HepG2 (cell line): ENCODE data around the gene RUNX2. TPM values are rescaled to one million over a fixed set of nuclear protein-coding genes. Genes with fewer than 3 reads are reported as not detected.

Experiments used
- ATAC-seq: fragments of 200-7000 bp; cut with Tn5 transposase; 3 replicates; pipeline ENCODE4 v1.9.1; 2020; ENCODE audit warnings: mild to moderate bottlenecking, moderate library complexity
- BruUV-seq: library from RNA; stranded (reverse); fragments of 400-500 nt; replicated peaks from 2 replicates; lab custom pipeline; 2021; lab: Mats Ljungman, UMichigan
- CTCF ChIA-PET: fragments of 300-600 bp; formaldehyde crosslinking; extraction: SDS; loops from one replicate; lab custom pipeline; 2021; ENCODE audit warnings: low total read pairs, inconsistent platforms, low intra/inter-chr PET ratio; lab: Yijun Ruan, JAX
- POLR2A ChIA-PET: fragments of 350-600 bp; sonication (Branson Sonifier 250); formaldehyde crosslinking; loops from one replicate; lab custom pipeline; 2020; ENCODE audit warnings: antibody characterized with exemption, inconsistent platforms; lab: Yijun Ruan, JAX
- DNase-seq: peaks from one replicate; pipeline ENCODE4 v3.0.0-alpha.2; 2015; ENCODE audit warnings: low spot score
- FAIRE-seq: peaks from 3 replicates; lab custom pipeline; 2011; peaks lifted over from hg19 to GRCh38; lab: Jason Lieb, UNC
- H2AFZ ChIP-seq: one replicate; pipeline ENCODE4 v1.6.1; 2011; ENCODE audit warnings: low read length, inconsistent platforms
- H3K27ac ChIP-seq: fragments of 300-600 bp; 3 replicates; pipeline ENCODE4 v1.8.0; 2011; ENCODE audit warnings: mixed run types, mild to moderate bottlenecking, mixed read lengths, low read length, inconsistent platforms; ENCODE audit not compliant: insufficient read depth; ENCODE audit errors: extremely low read length
- H3K27me3 ChIP-seq, 2 experiments: fragments of 200-600 bp in 1 of 2; 2 replicates in 1 of 2; 3 replicates in 1 of 2; pipeline versions ENCODE4 v1.6.0 to v1.8.0; 2011; ENCODE audit warnings: low read length in 2 of 2, mild to moderate bottlenecking in 2 of 2, moderate library complexity in 2 of 2, inconsistent platforms in 1 of 2; ENCODE audit not compliant: insufficient read depth in 2 of 2, control insufficient read depth in 1 of 2
- H3K36me3 ChIP-seq, 2 experiments: fragments of 200-600 bp in 1 of 2; replicated peaks in 1 of 2; 2 replicates in 1 of 2; 3 replicates in 1 of 2; pipeline versions ENCODE4 v1.5.1 to v1.8.0; 2011; ENCODE audit warnings: low read length in 2 of 2, inconsistent platforms in 1 of 2; ENCODE audit not compliant: insufficient read depth in 2 of 2, control insufficient read depth in 1 of 2
- H3K4me1 ChIP-seq: 2 replicates; pipeline ENCODE4 v1.5.1; 2012; ENCODE audit warnings: low read length, inconsistent platforms; ENCODE audit not compliant: insufficient read depth
- H3K4me2 ChIP-seq: 2 replicates; pipeline ENCODE4 v1.6.0; 2011; ENCODE audit warnings: low read depth, low read length, inconsistent platforms
- H3K4me3 ChIP-seq, 3 experiments: fragments of 200-600 bp in 1 of 3; sonication (generic), shearing (Covaris generic) in 1 of 3; replicated peaks in 1 of 3; 2 replicates each; pipeline ENCODE4 v1.5.1; 2011 to 2016; ENCODE audit warnings: low read length in 3 of 3, inconsistent platforms in 2 of 3, low read depth in 2 of 3, mild to moderate bottlenecking in 2 of 3, control low read depth in 1 of 3, mixed read lengths in 1 of 3; ENCODE audit not compliant: insufficient read depth in 1 of 3
- H3K79me2 ChIP-seq: one replicate; pipeline ENCODE4 v1.6.1; 2011; ENCODE audit warnings: low read length, inconsistent platforms; ENCODE audit not compliant: insufficient read depth
- H3K9ac ChIP-seq: 2 replicates; pipeline ENCODE4 v1.6.0; 2011; ENCODE audit warnings: mild to moderate bottlenecking, low read depth, low read length, inconsistent platforms; ENCODE audit not compliant: insufficient read depth
- H3K9me3 ChIP-seq: 2 replicates; pipeline ENCODE4 v1.5.1; 2012; ENCODE audit warnings: mild to moderate bottlenecking, low read length
- H4K20me1 ChIP-seq: 2 replicates; pipeline ENCODE4 v1.6.0; 2011; ENCODE audit warnings: inconsistent platforms, mild to moderate bottlenecking, low read length, moderate library complexity; ENCODE audit not compliant: insufficient read depth
- MAFF ChIP-seq: IDR thresholded peaks from 2 replicates; pipeline ENCODE4 v1.6.1; 2011; ENCODE audit warnings: low read depth, low read length, improper control_type of control experiment
- PCBP1 ChIP-seq: fragments of 200-400 bp; formaldehyde crosslinking; IDR thresholded peaks from 2 replicates; pipeline ENCODE4 v1.6.1; 2017; ENCODE audit warnings: mild to moderate bottlenecking, low read depth, low read length, borderline replicate concordance
- RARA ChIP-seq: IDR thresholded peaks from 2 replicates; pipeline ENCODE4 v1.6.1; 2016; ENCODE audit warnings: missing genetic modification reagents, missing compliant biosample characterization
- ZBTB7A ChIP-seq: sonication (generic); formaldehyde crosslinking; IDR thresholded peaks from 2 replicates; pipeline ENCODE4 v1.8.0; 2022; ENCODE audit warnings: mild to moderate bottlenecking, missing genetic modification reagents
- ZMYM4 ChIP-seq: sonication (generic); formaldehyde crosslinking; IDR thresholded peaks from 2 replicates; pipeline ENCODE4 v1.8.1; 2023; ENCODE audit warnings: mild to moderate bottlenecking, missing genetic modification reagents
- ZNF12 ChIP-seq: sonication (generic); formaldehyde crosslinking; IDR thresholded peaks from 2 replicates; pipeline ENCODE4 v1.5.0; 2020; ENCODE audit warnings: missing genetic modification reagents
- ZNF292 ChIP-seq: sonication (generic); formaldehyde crosslinking; IDR thresholded peaks from 2 replicates; pipeline ENCODE4 v1.8.1; 2022; ENCODE audit warnings: mild to moderate bottlenecking, low read depth, missing genetic modification reagents, borderline replicate concordance
- ZNF747 ChIP-seq: sonication (generic); formaldehyde crosslinking; IDR thresholded peaks from 2 replicates; pipeline ENCODE4 v1.8.1; 2023; ENCODE audit warnings: missing genetic modification reagents, mild to moderate bottlenecking, borderline replicate concordance
- ZNF777 ChIP-seq: sonication (generic); formaldehyde crosslinking; IDR thresholded peaks from 2 replicates; pipeline ENCODE4 v1.4.0; 2020; ENCODE audit warnings: missing genetic modification reagents
- ZNF839 ChIP-seq: sonication (generic); formaldehyde crosslinking; IDR thresholded peaks from 2 replicates; pipeline ENCODE4 v1.4.0; 2020; ENCODE audit warnings: missing genetic modification reagents, mild to moderate bottlenecking, borderline replicate concordance
- WGBS: methylation state at CpG from one replicate; pipeline ENCODE4 v1.1.6; 2017; ENCODE audit warnings: low lambda C conversion rate; 5-methylcytosine and 5-hydroxymethylcytosine counted together
- in situ Hi-C: cut with HindIII; loops from 2 replicates; pipeline ENCODE4 v1.10.0; 2017; ENCODE audit warnings: low pct_unique_long_range_greater_than_20kb; ENCODE audit not compliant: extremely low pct_ligation_motif_present
- intact Hi-C: fragments of 100-400 bp; cut with micrococcal nuclease; formaldehyde crosslinking; loops from one replicate; pipeline ENCODE4 v1.10.0; 2022; ENCODE audit not compliant: unreplicated experiment
- polyA plus RNA-seq, 8 experiments: library from polyadenylated mRNA; depleted of rRNA in 3 of 8; stranded (reverse) in 7 of 8; unstranded in 1 of 8; fragments of >200 nt; fragmentation: Illumina TruSeq in 4 of 8; extraction: Trizol in 4 of 8; gene quantifications; 2 replicates each; pipeline versions ENCODE4 v1.2.1 to v1.2.3, GENCODE V29; 2011 to 2016; ENCODE audit warnings: low read depth in 4 of 8, missing spikeins in 1 of 8, mixed read lengths in 1 of 8; ENCODE audit not compliant: insufficient read depth in 1 of 8
- total RNA-seq, 5 experiments: library from RNA; depleted of rRNA; stranded (reverse); fragments of >200 nt; fragmentation: Illumina TruSeq; extraction: Trizol; gene quantifications; 2 replicates each; pipeline ENCODE4 v1.2.3, GENCODE V29; 2016; ENCODE audit warnings: low read depth in 1 of 5
- TF ChIP-seq, protein P1 (sequence below): sonication (generic); formaldehyde crosslinking; IDR thresholded peaks from 2 replicates; pipeline ENCODE4 v1.5.0; 2020; ENCODE audit warnings: mild to moderate bottlenecking, missing genetic modification reagents, borderline replicate concordance
- TF ChIP-seq, protein P2 (sequence below): sonication (generic); formaldehyde crosslinking; IDR thresholded peaks from 2 replicates; pipeline ENCODE4 v1.5.0; 2020; ENCODE audit warnings: mild to moderate bottlenecking, missing genetic modification reagents, borderline replicate concordance

RUNX2 gene
- total and polyA plus RNA-seq, 2 of the 13 experiments (the other 11 are each of a cell fraction or from before 2014, with no cell fraction given): not detected

GRCh38 chr6:45422503-45423110, 94.5 kb downstream of the RUNX2 start:
- Histone ChIP-seq H3K9me3 (no peaks in the 10 kb centered on the region), H4K20me1 (no peaks in the 10 kb centered on the region), H3K79me2 (no peaks in the 10 kb centered on the region), H3K9ac (no peak overlapping the region), H3K27ac (no peak overlapping the region), H3K27me3 (peaks cover 20 to 62% of the 10 kb centered on the region in 2 experiments), H3K4me1 (peaks cover 24% of the 10 kb centered on the region), H2AFZ (no peak overlapping the region), H3K4me3 (peak overlapping the region; percentile 64 to 78 (median 66)), H3K4me2 (peak overlapping the region; percentile 93), H3K36me3 (no peaks in the 10 kb centered on the region)
- WGBS: 5% methylated on average over 34 of the region's 55 CpGs
- intact Hi-C loops: loop anchor here (1.0 to 5.0 kb wide), 2 partner anchors 290 to 767 kb away; no protein-coding TSS in a partner anchor
- no peak for DNase-seq
- peak; percentile 59 for ATAC-seq
- ChIA-PET CTCF (no interaction called here), POLR2A (no interaction called here)
- no TSS peak for BruUV-seq
- in situ Hi-C loops: loop anchor here (5.0 kb wide), 1 partner anchor 765 kb away; no protein-coding TSS in a partner anchor
- FAIRE-seq: no peak
- TF ChIP-seq RARA (CRISPR knock-in tag) (no peak), ZNF777 (CRISPR knock-in tag) (peak; percentile 56; the same call in 1 of the 2 replicates), PCBP1 (0 out of 2 replicates have a peak, but pooled peaks have one; percentile 8), ZNF292 (peak; percentile 67; the same call in 1 of the 2 replicates), ZNF12 (CRISPR knock-in tag) (no peak), ZNF839 (no peak), ZBTB7A (CRISPR knock-in tag) (no peak), ZMYM4 (no peak), ZNF747 (CRISPR knock-in tag) (no peak), MAFF (no peak)
- TF ChIP-seq, protein P1, sequence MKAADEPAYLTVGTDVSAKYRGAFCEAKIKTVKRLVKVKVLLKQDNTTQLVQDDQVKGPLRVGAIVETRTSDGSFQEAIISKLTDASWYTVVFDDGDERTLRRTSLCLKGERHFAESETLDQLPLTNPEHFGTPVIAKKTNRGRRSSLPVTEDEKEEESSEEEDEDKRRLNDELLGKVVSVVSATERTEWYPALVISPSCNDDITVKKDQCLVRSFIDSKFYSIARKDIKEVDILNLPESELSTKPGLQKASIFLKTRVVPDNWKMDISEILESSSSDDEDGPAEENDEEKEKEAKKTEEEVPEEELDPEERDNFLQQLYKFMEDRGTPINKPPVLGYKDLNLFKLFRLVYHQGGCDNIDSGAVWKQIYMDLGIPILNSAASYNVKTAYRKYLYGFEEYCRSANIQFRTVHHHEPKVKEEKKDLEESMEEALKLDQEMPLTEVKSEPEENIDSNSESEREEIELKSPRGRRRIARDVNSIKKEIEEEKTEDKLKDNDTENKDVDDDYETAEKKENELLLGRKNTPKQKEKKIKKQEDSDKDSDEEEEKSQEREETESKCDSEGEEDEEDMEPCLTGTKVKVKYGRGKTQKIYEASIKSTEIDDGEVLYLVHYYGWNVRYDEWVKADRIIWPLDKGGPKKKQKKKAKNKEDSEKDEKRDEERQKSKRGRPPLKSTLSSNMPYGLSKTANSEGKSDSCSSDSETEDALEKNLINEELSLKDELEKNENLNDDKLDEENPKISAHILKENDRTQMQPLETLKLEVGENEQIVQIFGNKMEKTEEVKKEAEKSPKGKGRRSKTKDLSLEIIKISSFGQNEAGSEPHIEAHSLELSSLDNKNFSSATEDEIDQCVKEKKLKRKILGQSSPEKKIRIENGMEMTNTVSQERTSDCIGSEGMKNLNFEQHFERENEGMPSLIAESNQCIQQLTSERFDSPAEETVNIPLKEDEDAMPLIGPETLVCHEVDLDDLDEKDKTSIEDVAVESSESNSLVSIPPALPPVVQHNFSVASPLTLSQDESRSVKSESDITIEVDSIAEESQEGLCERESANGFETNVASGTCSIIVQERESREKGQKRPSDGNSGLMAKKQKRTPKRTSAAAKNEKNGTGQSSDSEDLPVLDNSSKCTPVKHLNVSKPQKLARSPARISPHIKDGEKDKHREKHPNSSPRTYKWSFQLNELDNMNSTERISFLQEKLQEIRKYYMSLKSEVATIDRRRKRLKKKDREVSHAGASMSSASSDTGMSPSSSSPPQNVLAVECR (CRISPR knock-in tag): 0 out of 2 replicates have a peak, but pooled peaks have one; percentile 5
- TF ChIP-seq, protein P2, sequence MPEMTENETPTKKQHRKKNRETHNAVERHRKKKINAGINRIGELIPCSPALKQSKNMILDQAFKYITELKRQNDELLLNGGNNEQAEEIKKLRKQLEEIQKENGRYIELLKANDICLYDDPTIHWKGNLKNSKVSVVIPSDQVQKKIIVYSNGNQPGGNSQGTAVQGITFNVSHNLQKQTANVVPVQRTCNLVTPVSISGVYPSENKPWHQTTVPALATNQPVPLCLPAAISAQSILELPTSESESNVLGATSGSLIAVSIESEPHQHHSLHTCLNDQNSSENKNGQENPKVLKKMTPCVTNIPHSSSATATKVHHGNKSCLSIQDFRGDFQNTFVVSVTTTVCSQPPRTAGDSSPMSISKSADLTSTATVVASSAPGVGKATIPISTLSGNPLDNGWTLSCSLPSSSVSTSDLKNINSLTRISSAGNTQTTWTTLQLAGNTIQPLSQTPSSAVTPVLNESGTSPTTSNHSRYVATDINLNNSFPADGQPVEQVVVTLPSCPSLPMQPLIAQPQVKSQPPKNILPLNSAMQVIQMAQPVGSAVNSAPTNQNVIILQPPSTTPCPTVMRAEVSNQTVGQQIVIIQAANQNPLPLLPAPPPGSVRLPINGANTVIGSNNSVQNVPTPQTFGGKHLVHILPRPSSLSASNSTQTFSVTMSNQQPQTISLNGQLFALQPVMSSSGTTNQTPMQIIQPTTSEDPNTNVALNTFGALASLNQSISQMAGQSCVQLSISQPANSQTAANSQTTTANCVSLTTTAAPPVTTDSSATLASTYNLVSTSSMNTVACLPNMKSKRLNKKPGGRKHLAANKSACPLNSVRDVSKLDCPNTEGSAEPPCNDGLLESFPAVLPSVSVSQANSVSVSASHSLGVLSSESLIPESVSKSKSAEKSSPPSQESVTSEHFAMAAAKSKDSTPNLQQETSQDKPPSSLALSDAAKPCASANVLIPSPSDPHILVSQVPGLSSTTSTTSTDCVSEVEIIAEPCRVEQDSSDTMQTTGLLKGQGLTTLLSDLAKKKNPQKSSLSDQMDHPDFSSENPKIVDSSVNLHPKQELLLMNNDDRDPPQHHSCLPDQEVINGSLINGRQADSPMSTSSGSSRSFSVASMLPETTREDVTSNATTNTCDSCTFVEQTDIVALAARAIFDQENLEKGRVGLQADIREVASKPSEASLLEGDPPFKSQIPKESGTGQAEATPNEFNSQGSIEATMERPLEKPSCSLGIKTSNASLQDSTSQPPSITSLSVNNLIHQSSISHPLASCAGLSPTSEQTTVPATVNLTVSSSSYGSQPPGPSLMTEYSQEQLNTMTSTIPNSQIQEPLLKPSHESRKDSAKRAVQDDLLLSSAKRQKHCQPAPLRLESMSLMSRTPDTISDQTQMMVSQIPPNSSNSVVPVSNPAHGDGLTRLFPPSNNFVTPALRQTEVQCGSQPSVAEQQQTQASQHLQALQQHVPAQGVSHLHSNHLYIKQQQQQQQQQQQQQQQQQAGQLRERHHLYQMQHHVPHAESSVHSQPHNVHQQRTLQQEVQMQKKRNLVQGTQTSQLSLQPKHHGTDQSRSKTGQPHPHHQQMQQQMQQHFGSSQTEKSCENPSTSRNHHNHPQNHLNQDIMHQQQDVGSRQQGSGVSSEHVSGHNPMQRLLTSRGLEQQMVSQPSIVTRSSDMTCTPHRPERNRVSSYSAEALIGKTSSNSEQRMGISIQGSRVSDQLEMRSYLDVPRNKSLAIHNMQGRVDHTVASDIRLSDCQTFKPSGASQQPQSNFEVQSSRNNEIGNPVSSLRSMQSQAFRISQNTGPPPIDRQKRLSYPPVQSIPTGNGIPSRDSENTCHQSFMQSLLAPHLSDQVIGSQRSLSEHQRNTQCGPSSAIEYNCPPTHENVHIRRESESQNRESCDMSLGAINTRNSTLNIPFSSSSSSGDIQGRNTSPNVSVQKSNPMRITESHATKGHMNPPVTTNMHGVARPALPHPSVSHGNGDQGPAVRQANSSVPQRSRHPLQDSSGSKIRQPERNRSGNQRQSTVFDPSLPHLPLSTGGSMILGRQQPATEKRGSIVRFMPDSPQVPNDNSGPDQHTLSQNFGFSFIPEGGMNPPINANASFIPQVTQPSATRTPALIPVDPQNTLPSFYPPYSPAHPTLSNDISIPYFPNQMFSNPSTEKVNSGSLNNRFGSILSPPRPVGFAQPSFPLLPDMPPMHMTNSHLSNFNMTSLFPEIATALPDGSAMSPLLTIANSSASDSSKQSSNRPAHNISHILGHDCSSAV (CRISPR knock-in tag): no peak
